Lower lobe of right lung (tissue), 2 donors: ENCODE measurements around the gene REPS1. TPM values are rescaled to one million over a fixed set of nuclear protein-coding genes. Genes with fewer than 3 reads are reported as not detected.

Source experiments
- ATAC-seq, 2 donors: fragments of 200-7000 bp; cut with Tn5 transposase; one replicate each; pipeline ENCODE4 v1.9.1; 2020 to 2022; ENCODE audit warnings: mild to moderate bottlenecking in 2 of 2, moderate library complexity in 2 of 2
- DNase-seq: peaks from one replicate; pipeline ENCODE4 v3.0.0-alpha.2; 2020
- H3K27ac ChIP-seq: fragments of 200-600 bp; one replicate; pipeline ENCODE4 v1.8.0; 2022
- H3K27me3 ChIP-seq: fragments of 200-600 bp; one replicate; pipeline ENCODE4 v1.8.0; 2022; ENCODE audit warnings: low read depth
- H3K36me3 ChIP-seq: fragments of 200-600 bp; one replicate; pipeline ENCODE4 v1.8.0; 2022; ENCODE audit warnings: mild to moderate bottlenecking
- H3K4me1 ChIP-seq: fragments of 200-600 bp; one replicate; pipeline ENCODE4 v1.8.0; 2022
- H3K4me3 ChIP-seq: fragments of 200-600 bp; one replicate; pipeline ENCODE4 v1.8.0; 2022; ENCODE audit warnings: mild to moderate bottlenecking
- H3K9me3 ChIP-seq: fragments of 200-600 bp; one replicate; pipeline ENCODE4 v1.8.0; 2022
- intact Hi-C: fragments of 100-400 bp; cut with DNase I; formaldehyde crosslinking; loops from one replicate; pipeline ENCODE4 v1.11.0; 2022
- total RNA-seq: library from RNA; stranded (reverse); fragmentation: NEBNext Ultra II Directional; extraction: Animal tissue kit (Norgen Biotek cat#: 25700); gene quantifications from one replicate; pipeline ENCODE4 v1.2.1, GENCODE V29; 2021
- TF ChIP-seq, protein P1 (sequence below): fragments of 200-600 bp; IDR thresholded peaks from one replicate; pipeline ENCODE4 v1.8.0; 2022; ENCODE audit warnings: antibody characterized with exemption, mild to moderate bottlenecking
- donor health status: DM: no; HTN: yes; CAD: no; lungs with severe emphysema.

Gene REPS1
- total RNA-seq, 1 donor from 2014 or later: 39.1 TPM

DNA sequence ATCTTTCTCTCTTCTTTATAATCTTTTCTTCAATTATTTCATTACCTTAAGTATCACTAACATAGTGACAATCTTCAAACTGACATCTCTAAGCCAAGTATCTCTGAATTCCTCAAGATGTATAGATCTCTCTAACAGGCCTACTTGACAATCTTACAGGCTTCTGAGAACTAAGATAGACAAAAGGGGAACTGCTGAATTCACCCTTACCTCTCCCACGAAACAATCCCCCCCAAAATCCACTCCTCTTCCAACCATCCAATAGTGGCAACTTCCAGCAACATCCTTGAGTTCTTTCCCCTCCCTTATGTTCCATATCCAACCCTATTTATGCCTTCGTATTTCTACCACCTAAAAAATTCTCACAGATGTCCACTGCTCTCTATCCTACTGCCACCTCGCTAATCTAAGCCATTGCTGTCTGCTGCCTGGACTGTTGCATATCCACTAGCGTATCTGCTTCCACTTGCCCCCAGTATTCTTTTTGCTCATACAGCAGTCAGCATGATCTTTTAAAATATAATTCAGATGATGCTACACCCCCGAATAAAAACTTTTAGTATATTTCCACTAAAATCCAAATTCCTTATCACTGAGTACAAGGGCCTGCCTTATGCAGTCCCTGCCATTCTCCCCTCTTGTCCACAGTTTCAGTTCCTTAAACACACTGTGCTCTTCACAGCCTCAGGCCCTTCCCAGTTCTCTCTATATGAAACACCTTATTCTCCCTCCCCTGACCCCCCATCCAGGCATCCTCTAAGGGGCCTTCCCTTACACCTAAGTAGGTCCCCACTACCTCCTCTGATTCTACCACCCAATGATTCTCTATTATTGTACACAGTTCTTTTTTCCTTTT is 8.0 kb downstream of the REPS1 start:
- Histone ChIP-seq H3K36me3 (no peaks in the 10 kb centered on the region), H3K9me3 (no peaks in the 10 kb centered on the region), H3K27me3 (no peaks in the 10 kb centered on the region), H3K4me3 (no peak overlapping the region), H3K4me1 (peaks cover 39% of the 10 kb centered on the region), H3K27ac (no peak overlapping the region)
- peak; percentile 51 for ATAC-seq
- TF ChIP-seq, protein P1, sequence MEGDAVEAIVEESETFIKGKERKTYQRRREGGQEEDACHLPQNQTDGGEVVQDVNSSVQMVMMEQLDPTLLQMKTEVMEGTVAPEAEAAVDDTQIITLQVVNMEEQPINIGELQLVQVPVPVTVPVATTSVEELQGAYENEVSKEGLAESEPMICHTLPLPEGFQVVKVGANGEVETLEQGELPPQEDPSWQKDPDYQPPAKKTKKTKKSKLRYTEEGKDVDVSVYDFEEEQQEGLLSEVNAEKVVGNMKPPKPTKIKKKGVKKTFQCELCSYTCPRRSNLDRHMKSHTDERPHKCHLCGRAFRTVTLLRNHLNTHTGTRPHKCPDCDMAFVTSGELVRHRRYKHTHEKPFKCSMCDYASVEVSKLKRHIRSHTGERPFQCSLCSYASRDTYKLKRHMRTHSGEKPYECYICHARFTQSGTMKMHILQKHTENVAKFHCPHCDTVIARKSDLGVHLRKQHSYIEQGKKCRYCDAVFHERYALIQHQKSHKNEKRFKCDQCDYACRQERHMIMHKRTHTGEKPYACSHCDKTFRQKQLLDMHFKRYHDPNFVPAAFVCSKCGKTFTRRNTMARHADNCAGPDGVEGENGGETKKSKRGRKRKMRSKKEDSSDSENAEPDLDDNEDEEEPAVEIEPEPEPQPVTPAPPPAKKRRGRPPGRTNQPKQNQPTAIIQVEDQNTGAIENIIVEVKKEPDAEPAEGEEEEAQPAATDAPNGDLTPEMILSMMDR: no peak
- no peak for DNase-seq
- intact Hi-C loops: loop anchor here (10.0 kb wide), 1 partner anchor 165 kb away; no protein-coding TSS in a partner anchor

DNA sequence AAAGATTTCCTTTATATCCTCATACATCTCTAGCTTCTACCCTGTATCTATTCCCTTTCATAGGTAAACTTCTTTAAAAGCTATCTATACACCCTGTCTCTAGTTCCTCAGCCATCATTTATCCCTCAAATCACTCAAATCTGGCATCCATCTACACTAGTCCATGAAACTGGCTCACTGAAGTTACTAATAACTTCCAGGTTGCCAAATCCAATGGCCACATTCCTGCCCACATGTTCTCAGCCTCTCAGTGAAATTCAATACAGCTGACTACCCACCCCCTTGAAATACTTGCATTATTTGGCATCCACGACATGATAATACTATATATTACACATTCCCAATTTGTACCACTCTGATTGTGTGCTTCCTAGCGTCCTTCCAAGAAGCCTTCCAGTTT is 8.7 kb downstream of the REPS1 start:
- H3K4me3 ChIP-seq: no peak overlapping the region
- H3K27me3 ChIP-seq: no peaks in the 10 kb centered on the region
- no peaks in the 10 kb centered on the region for H3K36me3 ChIP-seq
- H3K4me1 ChIP-seq: peaks cover 38% of the 10 kb centered on the region
- DNase-seq: no peak
- no peak overlapping the region for H3K27ac ChIP-seq
- intact Hi-C loops: no loop called here
- no peak for ATAC-seq
- TF ChIP-seq, protein P1: no peak
- no peaks in the 10 kb centered on the region for H3K9me3 ChIP-seq

DNA sequence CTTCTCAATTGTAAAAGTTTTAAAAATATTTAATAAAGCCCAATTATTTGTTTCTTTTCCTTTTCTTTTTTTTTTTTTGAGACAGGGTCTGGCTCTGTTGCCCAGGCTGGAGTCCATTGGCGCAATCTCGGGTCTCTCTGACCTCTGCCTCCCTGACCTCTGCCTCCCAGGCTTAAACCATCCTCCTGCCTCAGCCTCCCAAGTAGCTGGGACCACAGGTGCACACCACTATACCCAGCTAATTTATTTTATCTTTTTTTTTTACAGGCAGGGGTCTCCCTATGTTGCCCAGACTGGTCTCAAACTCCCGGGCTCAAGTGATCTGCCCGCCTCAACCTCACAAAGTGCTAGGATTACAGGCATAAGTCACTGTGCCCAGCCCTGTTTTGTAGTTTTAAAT is 9.8 kb downstream of the REPS1 start:
- Histone ChIP-seq H3K4me1 (peaks cover 40% of the 10 kb centered on the region), H3K4me3 (no peak overlapping the region), H3K27ac (no peak overlapping the region), H3K9me3 (no peaks in the 10 kb centered on the region), H3K36me3 (no peaks in the 10 kb centered on the region), H3K27me3 (no peaks in the 10 kb centered on the region)
- intact Hi-C loops: no loop called here
- TF ChIP-seq, protein P1: no peak
- DNase-seq (no peak), ATAC-seq (no peak)

DNA sequence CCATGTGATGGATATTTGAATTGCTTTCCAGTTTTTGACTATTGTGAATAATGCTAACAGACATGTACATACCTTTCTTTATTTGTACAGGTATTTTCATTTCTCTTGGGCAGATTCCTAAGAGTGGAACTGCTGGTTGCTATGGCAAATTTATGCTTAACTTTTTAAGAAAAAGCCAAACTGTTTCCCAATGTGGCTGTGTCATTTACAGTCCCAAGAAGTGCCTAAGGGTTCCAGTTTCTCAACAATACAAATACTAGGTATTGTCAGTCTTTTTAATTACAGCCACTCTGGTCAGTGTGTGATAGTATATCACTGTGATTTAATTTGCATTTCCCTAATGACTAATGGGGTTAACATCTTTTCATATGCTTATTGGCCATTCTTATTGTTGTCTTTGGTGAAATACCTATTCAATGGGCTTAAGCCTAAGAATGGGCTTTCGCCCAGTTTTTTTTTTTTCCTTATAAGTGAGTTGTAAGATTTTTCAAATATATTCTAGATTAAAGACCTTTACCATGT is 10.3 kb downstream of the REPS1 start:
- H3K4me3 ChIP-seq: no peak overlapping the region
- TF ChIP-seq, protein P1: no peak
- H3K9me3 ChIP-seq: no peaks in the 10 kb centered on the region
- H3K27me3 ChIP-seq: no peaks in the 10 kb centered on the region
- intact Hi-C loops: no loop called here
- no peak for DNase-seq
- H3K4me1 ChIP-seq: peaks cover 39% of the 10 kb centered on the region
- no peaks in the 10 kb centered on the region for H3K36me3 ChIP-seq
- H3K27ac ChIP-seq: no peak overlapping the region
- ATAC-seq: no peak

DNA sequence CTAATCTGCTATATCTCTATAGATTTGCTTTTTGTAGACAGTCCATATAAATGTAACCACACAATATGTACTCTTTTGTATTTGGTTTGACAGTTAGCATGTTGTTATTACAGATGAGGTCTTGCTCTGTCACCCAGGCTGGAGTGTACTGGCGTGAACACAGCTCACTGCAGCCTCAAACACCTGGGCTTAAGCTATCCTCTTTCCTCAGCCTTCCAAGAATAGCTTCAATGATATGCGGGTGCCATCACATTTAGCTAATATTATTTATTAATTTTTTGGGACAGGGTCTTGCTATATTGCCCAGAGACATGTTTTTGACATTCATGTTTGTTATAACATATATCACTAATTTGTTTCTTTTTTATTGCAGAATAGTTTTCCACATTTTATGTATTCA is 10.8 kb downstream of the REPS1 start:
- peaks cover 39% of the 10 kb centered on the region for H3K4me1 ChIP-seq
- no peak overlapping the region for H3K4me3 ChIP-seq
- H3K9me3 ChIP-seq: no peaks in the 10 kb centered on the region
- H3K27me3 ChIP-seq: no peaks in the 10 kb centered on the region
- no peaks in the 10 kb centered on the region for H3K36me3 ChIP-seq
- intact Hi-C loops: no loop called here
- no peak overlapping the region for H3K27ac ChIP-seq
- no peak for DNase-seq
- TF ChIP-seq, protein P1: no peak
- no peak for ATAC-seq
